T-helper 9 cell (primary cell): ENCODE results near the gene PCAT6.

ENCODE experiments used
- DNase-seq: peaks from one replicate; pipeline ENCODE4 v3.0.0-alpha.2; 2020

PCAT6 gene

GRCh38 chr1:202850593-202851362 is 40.0 kb downstream of the PCAT6 start:
- no peak for DNase-seq

GRCh38 chr1:202852163-202852904 is 41.6 kb downstream of the PCAT6 start:
- DNase-seq, result no peak

GRCh38 chr1:202854787-202855186 is 44.0 kb downstream of the PCAT6 start:
- no peak for DNase-seq

- DNase-seq, result no peak
Measured at GRCh38 chr1:202856014-202856413, 45.3 kb downstream of the PCAT6 start.

GRCh38 chr1:202857136-202857610 is 46.4 kb downstream of the PCAT6 start:
- no peak for DNase-seq

- DNase-seq, result no peak
Measured at GRCh38 chr1:202858331-202858730, 47.6 kb downstream of the PCAT6 start.

- no peak for DNase-seq
Measured at GRCh38 chr1:202858789-202859414, 48.1 kb downstream of the PCAT6 start.

GRCh38 chr1:202860744-202861419 is 50.1 kb downstream of the PCAT6 start:
- peak; percentile 7 for DNase-seq
